Cardiac fibroblast (primary cell): ENCODE data around the gene TUBA8.
"Not testable (repeated sequence)": the region's sequence is repeated elsewhere in the genome, so short reads cannot be mapped to it uniquely, and the experiment has no call there.

Experiments used
- DNase-seq, 2 donors: peaks; one replicate each; pipeline versions ENCODE4 v3.0.0 to v3.0.0-alpha.2; 2010; ENCODE audit warnings: low read depth in 2 of 2
- H3K4me3 ChIP-seq, 2 donors: replicated peaks in 1 of 2; 1 replicate in 1 of 2; 2 replicates in 1 of 2; pipeline ENCODE4 v1.5.1; 2011; ENCODE audit warnings: low read depth in 2 of 2, low read length in 2 of 2, mild to moderate bottlenecking in 2 of 2, moderate library complexity in 1 of 2
- TF ChIP-seq, protein P1 (sequence below): IDR thresholded peaks from one replicate; pipeline ENCODE4 v1.5.1; 2011; ENCODE audit warnings: low read depth, mild to moderate bottlenecking, low read length, inconsistent platforms

TUBA8 gene

DNA sequence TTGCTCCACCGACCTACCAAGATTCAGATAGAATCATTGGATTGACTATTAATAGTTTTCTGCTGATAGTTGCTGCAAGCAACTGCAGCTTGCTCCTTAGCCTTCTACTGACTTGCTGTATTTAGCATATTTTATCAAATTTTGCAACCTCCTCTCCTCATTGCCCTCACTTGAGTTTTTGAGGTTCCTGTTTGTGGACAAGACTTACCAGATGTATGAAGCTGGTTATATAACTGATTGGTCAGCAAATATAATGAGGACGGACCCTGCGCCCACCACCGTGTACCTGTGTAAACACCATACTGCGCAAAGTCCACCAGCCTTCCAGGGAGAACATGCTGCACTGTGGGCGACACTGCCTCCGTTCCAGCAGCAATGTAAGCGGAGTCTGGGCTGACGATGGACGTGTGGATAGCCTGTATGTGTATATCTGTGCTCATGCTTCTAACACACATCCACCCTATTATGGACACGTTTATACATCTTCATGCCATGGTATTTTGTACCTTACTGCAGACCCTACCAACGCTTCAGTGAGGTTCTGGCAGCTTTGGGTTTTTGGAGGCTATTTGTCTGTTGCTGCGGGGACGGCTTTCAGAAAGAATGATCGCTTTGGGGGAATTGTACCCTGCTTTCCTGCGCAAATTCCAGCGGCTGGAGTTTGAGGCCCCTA, 37.8 kb downstream of the TUBA8 start:
- no peak for DNase-seq
- no peak overlapping the region for H3K4me3 ChIP-seq
- TF ChIP-seq, protein P1, sequence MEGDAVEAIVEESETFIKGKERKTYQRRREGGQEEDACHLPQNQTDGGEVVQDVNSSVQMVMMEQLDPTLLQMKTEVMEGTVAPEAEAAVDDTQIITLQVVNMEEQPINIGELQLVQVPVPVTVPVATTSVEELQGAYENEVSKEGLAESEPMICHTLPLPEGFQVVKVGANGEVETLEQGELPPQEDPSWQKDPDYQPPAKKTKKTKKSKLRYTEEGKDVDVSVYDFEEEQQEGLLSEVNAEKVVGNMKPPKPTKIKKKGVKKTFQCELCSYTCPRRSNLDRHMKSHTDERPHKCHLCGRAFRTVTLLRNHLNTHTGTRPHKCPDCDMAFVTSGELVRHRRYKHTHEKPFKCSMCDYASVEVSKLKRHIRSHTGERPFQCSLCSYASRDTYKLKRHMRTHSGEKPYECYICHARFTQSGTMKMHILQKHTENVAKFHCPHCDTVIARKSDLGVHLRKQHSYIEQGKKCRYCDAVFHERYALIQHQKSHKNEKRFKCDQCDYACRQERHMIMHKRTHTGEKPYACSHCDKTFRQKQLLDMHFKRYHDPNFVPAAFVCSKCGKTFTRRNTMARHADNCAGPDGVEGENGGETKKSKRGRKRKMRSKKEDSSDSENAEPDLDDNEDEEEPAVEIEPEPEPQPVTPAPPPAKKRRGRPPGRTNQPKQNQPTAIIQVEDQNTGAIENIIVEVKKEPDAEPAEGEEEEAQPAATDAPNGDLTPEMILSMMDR: no peak

- no peak overlapping the region for H3K4me3 ChIP-seq
- TF ChIP-seq, protein P1: no peak
- DNase-seq: no peak
Measured at GRCh38 chr22:18152519-18152918, 41.9 kb downstream of the TUBA8 start.

GRCh38 chr22:18154821-18155390, 44.3 kb downstream of the TUBA8 start:
- TF ChIP-seq, protein P1: no peak
- no peak for DNase-seq

GRCh38 chr22:18155546-18155945, 44.9 kb downstream of the TUBA8 start:
- not testable (repeated sequence) for DNase-seq, H3K4me3 ChIP-seq

More at GRCh38 chr22:18154821-18155390, 44.3 kb downstream of the TUBA8 start:
- H3K4me3 ChIP-seq: no peak overlapping the region

- TF ChIP-seq, protein P1: peak; percentile 88
- no peak overlapping the region for H3K4me3 ChIP-seq
- DNase-seq: peak; percentile 81 to 99
Measured at GRCh38 chr22:18156878-18157713, 46.5 kb downstream of the TUBA8 start.

- TF ChIP-seq, protein P1: no peak
- no peak for DNase-seq
- no peak overlapping the region for H3K4me3 ChIP-seq
Measured at GRCh38 chr22:18157714-18158028, 47.1 kb downstream of the TUBA8 start.

- not testable (repeated sequence) for H3K4me3 ChIP-seq, DNase-seq
Measured at GRCh38 chr22:18160641-18161040, 50.0 kb downstream of the TUBA8 start.

- DNase-seq, H3K4me3 ChIP-seq: not testable (repeated sequence)
Measured at GRCh38 chr22:18163843-18164242, 53.2 kb downstream of the TUBA8 start.

- not testable (repeated sequence) for DNase-seq, H3K4me3 ChIP-seq
Measured at GRCh38 chr22:18164584-18164983, 54.0 kb downstream of the TUBA8 start.

DNA sequence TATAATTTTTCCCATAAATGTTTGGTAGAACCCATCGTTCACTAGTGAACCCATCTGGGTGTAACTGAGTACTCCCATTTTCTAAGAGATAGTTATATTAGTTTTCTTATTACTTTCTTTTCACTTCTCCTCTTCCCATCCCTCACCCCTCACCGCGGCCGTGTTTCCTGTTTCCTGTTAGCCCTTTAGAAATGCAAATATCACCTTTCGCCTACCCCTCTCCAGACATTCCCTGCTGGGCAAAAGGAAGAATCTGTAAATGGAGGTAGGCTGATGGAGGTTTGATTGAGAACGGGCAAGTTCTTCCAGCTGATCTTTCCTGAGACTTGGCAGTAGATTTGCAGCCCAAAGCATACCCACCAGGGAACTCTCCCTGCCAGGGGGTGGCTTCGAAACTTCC, 54.7 kb downstream of the TUBA8 start:
- not testable (repeated sequence) for DNase-seq, H3K4me3 ChIP-seq

GRCh38 chr22:18170284-18170683, 59.7 kb downstream of the TUBA8 start:
- DNase-seq, H3K4me3 ChIP-seq: not testable (repeated sequence)

DNA sequence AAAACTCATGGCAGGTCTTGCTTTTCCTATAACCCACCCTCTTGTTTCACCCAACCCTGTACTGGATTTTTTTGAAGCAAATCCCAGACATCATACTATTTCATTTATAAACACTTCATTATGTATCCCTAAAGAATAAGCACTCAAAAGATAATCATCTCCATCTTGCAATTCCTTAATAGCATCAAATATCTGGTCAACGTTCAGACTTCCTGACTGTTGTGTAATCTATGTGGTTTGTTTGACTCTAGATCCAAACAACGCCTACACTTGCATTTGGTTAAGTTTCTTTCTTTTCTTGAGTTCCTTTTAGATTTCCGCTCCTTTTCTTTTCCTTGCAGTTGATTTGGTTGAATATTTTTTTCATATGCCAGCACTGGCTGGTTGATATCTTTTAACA, 61.6 kb downstream of the TUBA8 start:
- not testable (repeated sequence) for H3K4me3 ChIP-seq, DNase-seq
